Measurements from ENCODE around the gene MST1.

DNA sequence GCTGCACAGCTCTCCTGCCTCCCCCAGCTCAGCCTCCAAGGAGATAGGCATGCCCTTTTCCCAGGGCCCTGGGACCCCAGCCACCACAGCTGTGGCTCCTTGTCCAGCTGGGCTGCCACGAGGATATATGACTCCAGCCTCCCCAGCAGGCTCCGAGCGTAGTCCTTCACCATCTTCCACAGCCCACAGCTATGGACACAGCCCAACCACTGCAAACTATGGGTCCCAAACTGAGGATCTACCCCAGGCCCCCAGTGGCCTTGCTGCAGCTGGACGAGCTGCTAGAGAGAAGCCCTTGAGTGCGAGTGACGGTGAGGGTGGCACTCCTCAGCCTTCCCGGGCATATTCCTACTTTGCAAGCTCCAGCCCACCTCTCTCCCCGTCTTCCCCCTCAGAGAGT lies 35.7 kb downstream of the MST1 start:
- TF ChIP-seq, protein P1, sequence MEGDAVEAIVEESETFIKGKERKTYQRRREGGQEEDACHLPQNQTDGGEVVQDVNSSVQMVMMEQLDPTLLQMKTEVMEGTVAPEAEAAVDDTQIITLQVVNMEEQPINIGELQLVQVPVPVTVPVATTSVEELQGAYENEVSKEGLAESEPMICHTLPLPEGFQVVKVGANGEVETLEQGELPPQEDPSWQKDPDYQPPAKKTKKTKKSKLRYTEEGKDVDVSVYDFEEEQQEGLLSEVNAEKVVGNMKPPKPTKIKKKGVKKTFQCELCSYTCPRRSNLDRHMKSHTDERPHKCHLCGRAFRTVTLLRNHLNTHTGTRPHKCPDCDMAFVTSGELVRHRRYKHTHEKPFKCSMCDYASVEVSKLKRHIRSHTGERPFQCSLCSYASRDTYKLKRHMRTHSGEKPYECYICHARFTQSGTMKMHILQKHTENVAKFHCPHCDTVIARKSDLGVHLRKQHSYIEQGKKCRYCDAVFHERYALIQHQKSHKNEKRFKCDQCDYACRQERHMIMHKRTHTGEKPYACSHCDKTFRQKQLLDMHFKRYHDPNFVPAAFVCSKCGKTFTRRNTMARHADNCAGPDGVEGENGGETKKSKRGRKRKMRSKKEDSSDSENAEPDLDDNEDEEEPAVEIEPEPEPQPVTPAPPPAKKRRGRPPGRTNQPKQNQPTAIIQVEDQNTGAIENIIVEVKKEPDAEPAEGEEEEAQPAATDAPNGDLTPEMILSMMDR (conservative IDR thresholded peaks at IDR 0.05; ENCODE audit: low read length): no peak
- TF ChIP-seq EZH2phosphoT487 (IDR thresholded peaks at IDR 0.05; ENCODE audit: borderline replicate concordance, low read depth, low read length): no peak

All from OCI-LY7 (cell line).